Measurements from ENCODE around the gene MYCBP.
"Not testable (repeated sequence)": the region's sequence is repeated elsewhere in the genome, so short reads cannot be mapped to it uniquely, and the experiment has no call there.

The MYCBP gene

DNA sequence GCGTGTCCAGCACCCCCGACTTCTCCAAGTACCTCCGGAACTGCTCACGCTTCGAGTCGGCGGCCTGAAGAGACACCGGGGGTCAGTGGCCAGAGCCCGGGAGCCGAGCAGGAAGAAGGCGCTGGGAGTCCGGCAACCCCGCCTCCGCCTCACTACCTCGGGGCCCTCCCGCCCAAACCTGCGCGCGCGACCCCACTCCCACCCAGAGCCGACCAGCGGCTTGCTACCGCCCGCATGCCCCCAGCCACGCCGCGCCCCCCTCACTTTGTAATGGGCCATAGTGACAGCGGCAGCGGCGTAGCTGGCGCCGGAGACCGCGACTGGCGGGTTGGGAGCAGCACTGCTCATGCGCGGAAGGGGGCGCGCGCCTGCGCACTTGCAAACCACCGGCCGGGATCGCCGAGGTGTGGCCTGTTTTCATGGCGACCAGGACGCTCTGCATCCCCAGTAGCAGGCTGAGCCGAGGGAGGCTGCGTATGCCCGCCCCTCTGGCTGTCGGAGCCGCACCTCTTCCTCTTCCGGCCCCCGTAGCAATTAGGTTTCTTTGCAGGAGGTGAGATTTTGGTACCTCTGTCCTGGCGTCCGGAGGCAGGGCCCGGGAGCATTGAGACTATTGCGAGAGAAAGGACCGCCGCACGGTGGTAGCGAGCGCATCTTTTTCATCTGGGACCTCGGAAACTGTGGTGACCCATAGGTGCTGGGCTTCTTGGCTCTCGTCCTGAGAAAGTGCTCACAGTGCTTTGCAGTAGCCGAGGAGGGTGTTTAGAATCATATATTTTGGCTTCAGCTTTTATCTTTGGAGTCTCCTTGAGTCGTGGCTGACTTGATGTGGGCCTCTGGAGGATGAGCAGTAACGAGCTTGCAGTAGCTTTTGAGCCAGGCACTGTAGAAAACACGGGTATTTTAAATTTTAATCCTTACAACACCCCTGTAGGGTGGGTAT lies at the start of gene MYCBP:
Gene MYCBP (minus strand): TSS at position 322 of the 943 bp plus-strand sequence. CDS start 43 bp downstream, at position 279.
- DNase-seq: peak; percentile 95 to 96

- DNase-seq: no peak
These were observed 46.0 kb upstream of the MYCBP start for GRCh38 chr1:38919130-38919529.

GRCh38 chr1:38918568-38918967 lies 45.4 kb upstream of the MYCBP start:
- DNase-seq: no peak

- DNase-seq: no peak
These were observed 44.6 kb upstream of the MYCBP start for GRCh38 chr1:38917772-38918171.

GRCh38 chr1:38917337-38917736 lies 44.2 kb upstream of the MYCBP start:
- DNase-seq: no peak

- peak in 1 of 2 donors; percentile 6 for DNase-seq
These were observed 42.3 kb upstream of the MYCBP start for GRCh38 chr1:38915352-38915948.

DNA sequence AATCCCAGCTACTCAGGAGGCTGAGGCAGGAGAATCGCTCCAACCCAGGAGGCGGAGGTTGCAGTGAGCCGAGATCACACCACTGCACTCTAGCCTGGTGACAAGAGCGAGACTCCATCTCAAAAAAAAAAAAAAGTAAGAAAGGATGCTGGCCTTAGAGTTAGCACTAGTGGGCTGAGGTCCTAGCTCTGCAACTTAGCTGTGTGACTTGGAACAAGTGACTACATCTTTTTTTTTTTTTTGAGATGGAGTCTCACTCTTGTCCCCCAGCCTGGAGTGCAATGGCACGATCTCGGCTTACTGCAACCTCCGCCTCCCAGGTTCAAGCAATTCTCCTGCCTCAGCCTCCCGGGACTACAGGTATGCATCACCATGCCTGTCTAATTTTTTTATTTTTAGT lies 41.8 kb upstream of the MYCBP start:
- DNase-seq: not testable (repeated sequence)

DNA sequence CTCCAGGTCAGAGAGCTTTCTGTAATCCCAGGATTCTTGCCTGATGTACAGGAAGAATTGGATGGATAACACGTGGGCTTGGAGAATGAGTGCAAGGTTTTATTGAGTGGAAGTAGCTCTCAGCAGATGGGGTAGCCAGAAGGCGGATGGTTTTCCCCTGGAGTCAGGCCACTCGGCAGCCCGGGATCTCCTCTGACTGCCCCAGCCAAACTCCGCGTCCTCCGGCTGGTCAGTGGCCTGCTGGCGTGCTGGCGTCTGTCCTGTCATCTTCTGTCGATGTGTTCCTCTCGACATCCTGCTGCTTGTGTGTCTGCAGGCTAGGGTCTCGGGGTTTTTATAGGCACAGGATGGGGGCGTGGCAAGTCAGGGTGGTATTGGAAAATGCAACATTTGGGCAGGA lies 35.7 kb upstream of the MYCBP start:
- no peak for DNase-seq

- DNase-seq: no peak
These were observed 32.8 kb upstream of the MYCBP start for GRCh38 chr1:38905985-38906384.

- no peak for DNase-seq
These were observed 26.4 kb upstream of the MYCBP start for GRCh38 chr1:38899560-38899959.

- no peak for DNase-seq
These were observed 25.6 kb upstream of the MYCBP start for GRCh38 chr1:38898653-38899230.

- DNase-seq: no peak
These were observed 23.0 kb upstream of the MYCBP start for GRCh38 chr1:38896169-38896568.

DNA sequence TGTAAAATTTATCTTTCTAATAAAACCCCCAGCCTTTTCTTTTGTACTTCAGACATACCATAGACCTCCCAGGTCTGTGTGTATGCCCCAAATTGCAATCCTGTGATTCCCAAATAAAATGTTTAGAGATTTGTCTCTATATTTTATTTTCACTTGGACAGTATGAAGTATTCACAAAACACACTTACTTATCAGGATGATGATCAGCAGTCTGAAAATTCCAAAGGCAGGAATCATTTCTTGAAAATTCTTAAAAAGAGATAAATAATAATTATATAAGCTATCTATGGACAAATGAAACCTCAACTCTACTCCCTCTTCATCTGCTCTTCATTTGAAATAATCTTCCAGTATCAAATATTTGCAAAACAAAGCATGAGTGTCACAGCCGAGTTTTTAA lies 19.8 kb upstream of the MYCBP start:
- DNase-seq: no peak

DNA sequence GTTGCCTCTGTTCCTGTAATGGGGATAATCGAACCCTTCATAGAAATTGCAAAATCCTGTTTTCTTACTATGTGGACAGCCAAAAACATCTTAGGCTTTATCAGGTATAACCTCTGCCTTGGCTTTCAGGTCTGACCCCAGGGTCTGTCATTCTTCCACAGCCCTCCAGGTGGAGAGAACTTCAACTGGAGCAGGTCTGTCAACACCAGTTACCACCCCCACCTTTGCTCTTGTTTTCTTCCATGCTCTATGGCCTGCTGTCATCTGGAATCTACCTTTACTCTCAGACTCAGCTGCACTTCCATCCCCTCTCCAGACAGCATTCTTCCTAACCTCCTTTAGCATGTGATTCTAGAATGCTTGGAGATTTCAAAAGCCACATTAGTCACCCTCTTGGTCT lies 18.6 kb upstream of the MYCBP start:
- no peak for DNase-seq

DNA sequence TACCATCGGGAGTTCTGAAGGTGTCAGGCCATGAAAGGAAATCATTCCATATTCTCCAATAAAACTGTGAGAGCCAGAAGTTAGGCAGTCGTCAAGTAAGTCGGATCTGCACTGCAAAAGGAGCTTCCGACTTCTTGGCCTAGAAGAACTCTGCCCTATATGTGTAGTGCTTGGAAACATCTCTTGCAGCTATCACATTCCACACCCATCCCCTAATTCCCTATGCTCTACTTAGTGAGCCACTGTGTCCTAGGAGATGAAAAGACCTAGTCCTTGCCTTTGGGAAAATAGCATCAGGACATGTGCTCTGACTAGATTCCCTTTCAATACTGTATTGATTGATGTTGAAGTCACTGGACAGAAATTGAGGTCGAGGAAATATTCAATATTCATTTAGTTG lies 16.4 kb upstream of the MYCBP start:
- DNase-seq: no peak

- DNase-seq: no peak
These were observed 15.5 kb upstream of the MYCBP start for GRCh38 chr1:38888423-38889333.

DNA sequence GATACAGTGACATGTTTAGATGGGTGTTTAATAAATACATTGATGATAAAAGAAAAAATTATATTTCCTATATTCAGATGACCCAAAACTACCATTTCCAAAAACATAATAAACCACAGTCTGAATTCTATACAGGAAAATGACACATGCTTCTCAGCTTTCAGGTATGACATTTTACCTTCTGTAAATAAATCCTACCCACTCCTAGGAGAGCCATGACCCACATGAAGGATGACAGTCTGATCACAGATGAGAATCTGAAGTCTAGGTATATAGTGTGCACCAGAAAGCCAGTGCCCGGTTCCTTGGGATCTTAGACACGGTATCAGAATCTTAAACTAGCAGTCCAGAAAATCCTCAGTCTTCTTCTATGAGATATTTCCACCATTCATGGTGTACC lies 11.9 kb upstream of the MYCBP start:
- DNase-seq: no peak

DNA sequence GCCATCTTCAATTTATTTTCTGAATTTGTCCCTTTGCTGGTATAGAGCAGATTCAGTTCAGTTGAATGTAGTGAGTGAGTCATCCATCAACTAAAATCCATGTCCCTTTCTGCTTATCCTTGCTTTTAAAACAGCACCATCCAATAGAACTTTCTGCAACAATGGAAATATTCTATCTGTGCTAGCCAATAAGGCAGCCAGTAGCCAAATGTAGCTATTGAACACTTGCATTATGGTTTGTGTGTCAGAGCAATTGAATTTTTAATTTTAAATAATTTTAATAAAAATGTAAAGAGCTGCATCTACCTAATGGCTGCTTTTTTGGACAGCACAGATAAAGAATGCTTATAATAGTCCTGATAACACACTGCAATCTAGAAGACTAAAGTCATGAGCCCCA lies 8.3 kb upstream of the MYCBP start, which contains the start of gene GJA9:
Gene GJA9 (minus strand): TSS at position 101 of the 400 bp plus-strand sequence. CDS start 5,489 bp downstream, outside the sequence.
- no peak for DNase-seq

DNA sequence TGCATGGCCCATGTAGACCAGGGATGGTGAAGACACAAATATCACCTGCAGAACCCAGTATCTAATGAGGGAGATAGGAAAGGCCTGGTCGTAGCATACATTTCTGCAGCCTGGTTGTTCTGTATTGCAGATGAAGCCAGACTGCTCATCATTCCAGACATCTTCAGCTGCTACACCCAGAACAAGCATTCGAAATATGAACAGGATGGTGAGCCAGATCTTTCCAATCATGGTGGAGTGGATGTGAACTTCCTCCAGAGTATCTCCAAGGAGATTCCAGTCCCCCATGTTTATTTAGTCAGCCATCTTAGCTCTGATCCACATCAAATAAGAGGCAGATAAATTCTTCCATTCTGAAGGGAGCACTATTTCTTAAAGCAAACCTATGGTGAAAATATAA lies 2.7 kb upstream of the MYCBP start:
- no peak for DNase-seq

DNA sequence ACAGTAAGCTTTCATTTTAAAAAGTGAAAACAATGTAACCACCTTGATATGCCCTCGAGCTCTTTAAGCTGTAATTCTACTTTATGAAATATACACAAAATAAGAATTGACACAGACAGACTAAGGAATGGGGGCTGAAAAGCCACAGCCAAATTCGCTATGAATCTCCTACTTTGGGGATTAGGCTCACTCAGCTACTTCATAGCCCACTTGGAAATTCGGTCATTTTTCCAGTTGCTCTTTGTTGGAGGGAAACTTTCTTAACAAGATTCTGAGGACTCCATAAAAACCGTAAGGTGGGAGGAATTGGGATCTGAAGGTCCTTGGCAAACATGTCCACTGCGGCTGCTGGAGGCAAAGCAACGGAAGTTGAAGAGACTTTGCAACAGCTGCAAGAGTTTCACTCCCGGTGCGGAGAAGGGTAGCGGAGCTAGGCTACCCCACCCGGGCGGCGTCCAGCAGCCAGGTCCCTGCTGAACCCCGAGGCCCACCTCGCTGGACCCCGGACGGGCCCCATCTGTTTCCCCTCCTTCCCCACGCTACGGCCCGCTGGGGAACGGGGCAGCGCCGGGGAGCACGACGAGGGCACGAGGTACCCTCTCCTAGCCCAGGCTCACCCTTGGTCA lies 634 bp downstream of the MYCBP start:
- DNase-seq: peak; percentile 15 to 16

GRCh38 chr1:38870996-38871395 lies 2.2 kb downstream of the MYCBP start:
- DNase-seq: no peak

DNA sequence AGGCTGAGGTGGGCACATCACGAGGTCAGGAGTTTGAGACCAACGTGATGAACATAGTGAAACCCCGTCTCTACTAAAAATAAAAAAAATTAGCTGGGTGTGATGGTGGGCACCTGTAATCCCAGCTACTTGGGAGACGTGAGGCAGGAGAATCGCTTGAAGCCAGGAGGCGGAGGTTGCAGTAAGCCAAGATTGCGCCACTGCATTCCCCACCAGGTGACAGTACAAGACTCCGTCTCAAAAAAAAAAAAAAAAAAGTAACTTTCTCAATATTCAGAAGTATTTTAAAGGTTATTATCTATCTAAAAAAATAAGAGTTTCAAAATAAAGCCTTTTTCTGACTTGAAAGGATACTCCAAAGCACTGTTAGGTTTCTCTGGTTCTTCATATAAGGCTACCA lies 5.9 kb downstream of the MYCBP start:
- no peak for DNase-seq

Measured in stimulated activated CD4-positive, alpha-beta T cell treated with anti-CD3 and anti-CD28 coated beads, Interleukin-2, amount 100 ng/mL, for 48 hours (primary cell).